NB4 (cell line): ENCODE results near the gene ZEB2.

Source experiments
- POLR2A ChIP-seq: IDR thresholded peaks from 2 replicates; pipeline ENCODE4 v1.6.1; 2011; ENCODE audit warnings: mild to moderate bottlenecking; ENCODE audit not compliant: insufficient read length; ENCODE audit errors: extremely low read depth
- TF ChIP-seq, protein P1 (sequence below): IDR thresholded peaks from one replicate; pipeline ENCODE4 v1.5.1; 2012; ENCODE audit warnings: low read depth, low read length

DNA sequence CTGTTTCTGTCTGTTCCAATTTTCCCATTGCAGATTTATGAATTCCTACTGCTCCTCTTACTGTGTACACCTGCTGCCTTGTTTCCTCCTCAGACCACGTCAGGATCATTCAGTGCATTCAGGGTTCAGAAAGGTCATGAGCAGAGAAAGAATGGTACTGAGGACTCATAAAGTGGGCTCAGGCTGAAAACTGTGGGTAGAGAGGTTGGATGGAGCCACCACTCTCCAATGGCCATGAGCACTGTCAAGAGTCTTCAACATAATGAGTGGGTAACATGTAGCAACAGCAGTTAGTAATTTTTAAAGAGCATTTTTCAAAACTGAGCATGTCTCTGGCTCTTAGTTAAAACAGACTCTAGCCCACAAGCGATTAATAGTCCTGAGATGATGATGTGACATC is 138.2 kb downstream of the ZEB2 start:
- TF ChIP-seq, protein P1, sequence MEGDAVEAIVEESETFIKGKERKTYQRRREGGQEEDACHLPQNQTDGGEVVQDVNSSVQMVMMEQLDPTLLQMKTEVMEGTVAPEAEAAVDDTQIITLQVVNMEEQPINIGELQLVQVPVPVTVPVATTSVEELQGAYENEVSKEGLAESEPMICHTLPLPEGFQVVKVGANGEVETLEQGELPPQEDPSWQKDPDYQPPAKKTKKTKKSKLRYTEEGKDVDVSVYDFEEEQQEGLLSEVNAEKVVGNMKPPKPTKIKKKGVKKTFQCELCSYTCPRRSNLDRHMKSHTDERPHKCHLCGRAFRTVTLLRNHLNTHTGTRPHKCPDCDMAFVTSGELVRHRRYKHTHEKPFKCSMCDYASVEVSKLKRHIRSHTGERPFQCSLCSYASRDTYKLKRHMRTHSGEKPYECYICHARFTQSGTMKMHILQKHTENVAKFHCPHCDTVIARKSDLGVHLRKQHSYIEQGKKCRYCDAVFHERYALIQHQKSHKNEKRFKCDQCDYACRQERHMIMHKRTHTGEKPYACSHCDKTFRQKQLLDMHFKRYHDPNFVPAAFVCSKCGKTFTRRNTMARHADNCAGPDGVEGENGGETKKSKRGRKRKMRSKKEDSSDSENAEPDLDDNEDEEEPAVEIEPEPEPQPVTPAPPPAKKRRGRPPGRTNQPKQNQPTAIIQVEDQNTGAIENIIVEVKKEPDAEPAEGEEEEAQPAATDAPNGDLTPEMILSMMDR, result no peak
- no peak for TF ChIP-seq POLR2A
